ENCODE results near the gene SLC4A11.

Gene SLC4A11

DNA sequence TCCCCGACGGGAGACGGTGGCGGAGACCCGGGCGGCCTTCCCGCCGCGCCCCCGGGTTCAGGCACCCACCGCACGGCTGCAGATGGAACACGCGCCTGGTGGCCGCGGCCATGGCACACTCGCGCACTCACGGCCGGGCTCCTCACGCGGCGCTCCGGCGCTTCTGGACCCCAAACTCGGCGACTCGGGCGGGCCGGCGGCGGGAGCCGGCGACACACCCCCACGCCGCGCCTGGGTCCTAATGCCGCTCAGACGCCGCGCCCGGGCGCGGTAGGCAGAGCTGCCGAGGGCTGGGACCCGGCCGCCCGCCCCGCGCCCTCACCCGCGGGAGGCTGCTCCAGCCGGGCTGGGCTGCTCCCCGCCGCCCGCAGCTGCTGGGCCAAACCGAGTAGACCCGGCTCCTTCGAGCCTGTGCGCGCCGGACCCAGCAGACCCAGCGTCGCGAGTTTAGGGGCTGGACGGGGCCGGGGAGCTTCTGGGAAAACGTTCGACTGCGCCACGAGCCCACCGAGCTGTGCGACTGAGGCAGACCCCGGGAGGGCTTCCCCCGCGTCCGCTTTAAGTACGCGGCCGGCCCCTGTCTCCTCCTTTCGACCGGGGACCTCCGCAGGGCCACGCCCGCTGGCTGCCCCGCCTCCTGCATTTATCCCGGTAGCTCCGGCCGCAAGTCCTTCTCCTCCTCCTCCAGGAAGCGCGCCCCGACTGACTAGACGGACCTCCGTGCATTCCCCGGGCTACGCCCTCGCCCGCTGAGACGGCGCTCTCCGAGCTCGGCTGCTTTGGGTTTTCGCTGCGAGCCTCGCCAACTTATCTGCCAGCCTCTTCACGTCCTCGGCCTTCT, at the start of gene SLC4A11:
SLC4A11 (minus strand) TSS at position 165 of the 841 bp plus-strand sequence; CDS start at position 112, 53 bp downstream.
- peak; percentile 69 for DNase-seq

DNA sequence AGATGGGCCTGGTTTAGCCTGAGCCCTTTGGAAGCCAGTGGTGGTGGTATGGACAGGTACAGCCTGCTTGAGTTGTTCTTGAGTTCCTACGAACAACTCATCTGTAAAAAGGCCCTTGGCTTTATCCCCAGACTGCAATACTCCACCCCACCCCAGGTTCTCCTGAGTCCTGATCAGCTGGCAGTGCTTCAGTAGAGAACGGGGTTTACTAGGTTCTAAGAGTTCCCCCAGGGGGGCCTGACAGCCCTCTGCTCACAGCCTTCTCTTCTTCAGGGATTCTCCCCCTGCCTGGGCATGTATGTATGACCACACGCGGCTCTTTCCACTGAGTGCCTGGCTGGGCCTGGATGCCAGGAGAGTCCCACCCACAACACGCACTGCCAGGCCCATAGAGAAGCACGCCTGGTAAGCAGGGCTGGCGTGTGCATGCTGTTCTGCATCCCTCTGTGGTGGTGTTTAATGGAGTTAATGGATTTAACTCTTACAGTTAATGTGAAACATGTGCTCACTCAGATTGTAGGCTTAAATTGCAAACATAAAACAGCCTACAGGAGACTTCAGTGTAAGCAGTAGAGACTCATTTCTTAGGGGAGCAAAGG, 44.3 kb upstream of the SLC4A11 start:
- no peak for DNase-seq

DNA sequence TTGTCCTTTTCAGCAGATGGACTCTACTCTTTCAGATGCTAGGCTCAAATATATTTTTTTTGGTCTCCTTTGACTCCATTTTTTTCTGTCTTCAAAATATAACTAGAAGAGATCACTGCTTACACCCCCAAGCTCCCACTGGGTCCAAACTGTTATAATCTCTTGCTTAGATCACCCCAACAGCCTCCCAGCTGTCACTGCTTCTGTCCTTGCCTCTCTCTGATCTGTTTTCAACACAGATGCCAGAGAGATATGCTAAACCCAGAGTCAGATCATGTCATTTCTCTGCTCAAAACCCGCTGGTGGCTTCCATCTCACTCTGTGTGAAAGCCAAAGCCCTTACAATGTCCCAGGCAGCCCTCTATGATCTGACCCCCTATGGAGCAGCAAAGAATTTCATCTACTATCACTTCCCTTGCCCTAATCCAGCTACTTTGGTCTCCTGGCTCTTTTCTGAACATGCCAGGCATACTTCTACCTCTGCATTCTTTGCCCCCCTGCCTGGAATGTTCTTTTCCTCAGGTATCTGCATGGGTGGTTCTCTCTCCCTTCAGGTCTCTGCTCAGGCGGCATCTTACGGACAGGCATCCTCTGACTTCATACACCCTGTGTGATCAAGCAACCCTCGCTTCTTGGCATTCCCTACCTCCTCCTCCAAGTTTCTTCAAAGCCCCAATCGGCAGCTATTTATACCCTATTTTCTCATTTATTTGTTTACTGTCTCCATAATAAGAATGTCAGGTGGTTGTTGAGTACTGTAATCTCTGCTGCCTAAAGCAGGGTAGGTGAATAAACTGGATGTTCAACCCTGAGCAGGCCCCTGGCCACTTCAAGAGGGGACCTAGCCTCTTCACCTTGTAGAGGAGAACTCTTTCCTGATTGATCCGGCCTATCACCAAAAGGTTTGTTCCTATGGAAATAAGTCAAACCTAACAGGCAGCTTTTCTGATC, 43.6 kb upstream of the SLC4A11 start:
- DNase-seq = no peak

DNA sequence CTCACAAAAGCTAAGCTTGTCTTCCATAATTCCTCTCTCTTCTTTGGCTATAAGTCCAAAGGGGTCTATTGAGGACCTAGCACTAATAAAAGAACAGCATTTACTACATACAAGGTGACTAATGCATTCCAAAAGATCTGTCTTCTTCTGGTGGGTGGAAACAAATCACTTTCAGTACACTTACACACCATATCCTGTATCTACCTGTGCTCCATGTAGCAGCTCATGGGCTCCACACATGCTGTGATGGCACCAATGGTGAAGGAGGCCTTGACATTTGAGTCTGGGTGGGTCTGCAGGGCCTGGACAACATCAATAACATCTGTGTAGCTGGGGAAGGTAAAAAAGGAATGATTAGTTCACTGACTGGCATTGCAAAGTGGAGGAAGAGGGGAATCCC, 42.4 kb upstream of the SLC4A11 start:
- no peak for DNase-seq

DNA sequence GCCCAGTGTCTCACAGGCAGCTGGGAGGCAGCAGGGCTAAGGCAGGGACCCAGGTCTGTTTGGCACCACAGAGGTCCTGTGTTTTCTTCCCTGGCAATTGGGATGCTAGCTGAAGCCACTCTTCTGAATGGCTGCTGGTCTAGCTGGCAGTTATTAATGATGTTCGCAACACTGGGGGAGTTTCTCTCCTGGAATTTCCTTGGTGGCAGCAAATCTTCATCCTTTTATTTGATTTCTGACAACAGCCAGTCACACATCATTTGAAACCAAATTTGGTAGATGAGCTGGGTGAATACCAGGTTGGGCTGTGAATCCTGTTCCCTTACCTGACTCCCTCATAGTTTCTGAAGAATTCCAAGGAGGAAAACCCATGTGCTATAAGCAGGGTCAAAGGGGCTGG, 40.8 kb upstream of the SLC4A11 start:
- no peak for DNase-seq

DNA sequence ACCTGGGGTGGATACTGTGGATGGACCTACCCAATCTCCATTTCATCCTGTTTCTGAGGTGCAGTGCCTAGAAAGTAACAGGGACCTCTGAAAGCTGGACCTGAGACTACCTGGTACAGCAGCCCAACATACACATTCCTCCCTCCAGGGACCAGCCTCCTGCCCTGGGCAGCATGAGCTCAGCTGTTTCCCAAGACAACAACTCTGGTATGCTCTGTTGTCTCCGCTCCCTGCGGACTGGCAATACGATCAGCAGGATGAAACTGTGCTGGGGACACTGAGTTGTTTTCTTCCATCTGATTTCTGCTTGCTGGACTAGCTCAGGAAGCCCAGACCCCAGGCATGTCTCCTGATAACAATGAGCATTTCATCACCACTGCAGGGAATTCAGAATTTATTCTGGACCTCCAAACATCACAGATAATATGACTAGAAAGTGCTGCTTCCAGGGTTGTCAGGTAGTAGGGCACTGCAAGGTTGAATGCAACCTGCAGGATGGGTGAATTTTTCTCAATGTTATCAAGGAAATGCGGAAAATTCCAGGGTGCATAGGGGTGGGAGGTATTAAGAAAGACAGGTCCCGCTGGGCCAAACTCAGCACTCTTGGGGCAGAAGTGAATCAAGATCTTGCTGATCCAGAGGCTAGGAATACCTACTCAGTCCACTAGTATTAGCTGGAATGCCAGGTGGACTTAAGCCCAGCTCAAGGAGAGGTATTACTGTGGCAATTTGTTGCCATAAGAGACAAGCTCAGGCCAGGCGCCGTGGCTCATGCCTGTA, 38.9 kb upstream of the SLC4A11 start:
- DNase-seq = no peak

DNA sequence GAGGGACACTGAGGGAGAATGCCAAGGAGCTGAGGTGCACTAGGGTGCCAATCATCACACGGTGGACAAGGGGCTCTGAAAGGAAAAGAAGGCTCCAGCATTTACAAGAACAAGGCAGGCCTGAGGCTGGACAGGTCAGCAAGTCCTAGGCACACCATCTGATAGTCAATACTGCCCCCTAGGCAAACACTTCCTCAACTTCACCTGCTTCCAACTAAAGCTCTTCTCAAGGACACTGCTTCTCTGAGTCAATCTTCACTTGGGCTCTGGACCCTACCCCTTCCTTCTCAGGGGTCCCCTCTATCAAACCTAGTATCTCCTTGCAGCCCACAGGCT, 37.7 kb upstream of the SLC4A11 start:
- peak; percentile 59 for DNase-seq

DNA sequence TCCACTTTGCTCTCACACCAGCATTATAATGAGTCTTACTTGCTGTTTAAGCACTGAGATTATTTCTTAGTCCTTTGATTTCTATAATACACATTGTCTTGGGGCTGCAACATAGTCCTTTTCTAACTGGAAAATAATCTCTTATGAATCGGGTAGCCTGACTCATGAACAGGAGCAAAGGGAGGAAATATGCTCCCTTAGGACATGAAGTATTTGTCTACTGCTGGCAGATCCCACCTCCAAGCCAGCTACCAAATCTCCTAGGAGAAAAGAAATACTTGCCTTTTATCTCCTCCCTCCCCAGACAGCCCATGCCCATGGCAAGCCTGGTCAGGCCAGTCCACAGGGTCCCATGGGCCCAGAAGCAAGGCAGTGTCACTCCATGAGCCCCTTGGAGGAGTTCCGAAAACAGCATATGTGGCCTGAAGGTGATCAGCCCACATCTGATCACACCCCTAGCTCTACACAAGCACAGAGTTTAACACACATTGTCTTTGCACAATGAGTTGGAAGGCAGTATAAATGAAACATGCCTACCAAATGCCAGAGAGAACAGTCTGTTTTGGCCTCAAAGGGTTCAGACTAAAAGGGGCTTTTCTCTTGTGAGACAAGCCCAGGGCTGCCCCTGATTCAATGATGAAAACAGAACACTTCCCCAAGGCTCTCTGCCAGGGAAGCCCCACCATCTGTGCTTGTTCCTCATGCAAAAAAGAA, 37.1 kb upstream of the SLC4A11 start:
- DNase-seq = no peak

DNA sequence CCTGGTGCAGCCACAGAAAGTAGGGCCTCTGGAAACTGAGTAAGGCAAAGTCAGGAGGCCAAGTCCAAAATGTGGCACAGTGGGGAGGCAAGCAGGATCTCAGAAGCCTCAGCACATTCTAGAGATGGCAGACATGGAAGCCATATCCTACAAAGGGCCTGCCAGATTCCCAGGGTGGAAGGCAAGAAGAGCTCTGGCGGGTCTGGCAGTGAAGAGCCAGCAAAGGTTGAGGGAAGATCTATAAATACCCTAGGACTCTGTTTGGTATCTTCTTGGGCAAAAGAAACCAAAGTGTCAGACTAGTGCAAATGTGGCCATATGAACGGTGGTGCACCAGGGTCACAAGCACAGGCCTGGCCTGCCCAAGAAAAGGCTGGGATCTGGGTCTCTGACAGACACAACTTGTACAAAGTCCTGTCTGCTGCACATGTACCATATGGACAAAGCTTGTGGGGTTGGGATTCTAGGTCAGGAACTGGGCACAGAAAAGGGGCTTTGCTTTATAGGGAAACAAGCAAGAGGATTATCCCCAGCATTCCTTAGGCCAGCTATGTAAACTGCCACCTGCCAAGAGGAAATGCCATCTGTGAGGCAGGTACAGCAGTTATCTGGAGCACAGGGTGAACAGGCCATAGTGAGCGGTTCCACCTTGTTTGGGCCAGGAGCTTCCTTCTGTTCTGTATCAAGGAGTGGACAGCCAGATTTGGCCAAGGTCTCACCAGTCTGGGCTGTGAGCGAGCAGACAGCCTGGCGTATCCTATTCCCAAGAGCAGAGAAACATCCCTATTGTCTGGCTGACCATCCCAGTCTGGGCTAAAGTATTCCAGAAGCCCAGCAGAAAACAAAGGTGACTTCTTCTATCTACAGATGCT, 36.3 kb upstream of the SLC4A11 start:
- DNase-seq = no peak

DNA sequence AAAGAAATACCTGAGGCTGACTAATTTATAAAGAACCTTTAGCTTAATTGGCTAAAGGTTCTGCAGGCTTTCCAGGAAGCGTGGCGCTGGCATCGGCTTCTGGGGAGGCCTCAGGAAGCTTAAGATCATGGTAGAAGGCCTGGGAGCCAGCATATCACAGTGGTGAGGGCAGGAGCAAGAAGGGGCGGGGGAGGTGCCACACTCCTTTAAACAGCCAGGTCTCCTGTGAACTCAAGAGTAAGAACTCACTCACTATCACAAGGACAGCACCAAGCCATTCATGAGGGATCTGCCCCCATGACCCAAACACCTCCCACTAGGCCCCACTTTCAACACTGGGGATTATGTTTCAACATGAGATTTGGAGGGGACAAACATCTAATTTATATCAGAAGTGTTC, 34.4 kb upstream of the SLC4A11 start:
- no peak for DNase-seq

DNA sequence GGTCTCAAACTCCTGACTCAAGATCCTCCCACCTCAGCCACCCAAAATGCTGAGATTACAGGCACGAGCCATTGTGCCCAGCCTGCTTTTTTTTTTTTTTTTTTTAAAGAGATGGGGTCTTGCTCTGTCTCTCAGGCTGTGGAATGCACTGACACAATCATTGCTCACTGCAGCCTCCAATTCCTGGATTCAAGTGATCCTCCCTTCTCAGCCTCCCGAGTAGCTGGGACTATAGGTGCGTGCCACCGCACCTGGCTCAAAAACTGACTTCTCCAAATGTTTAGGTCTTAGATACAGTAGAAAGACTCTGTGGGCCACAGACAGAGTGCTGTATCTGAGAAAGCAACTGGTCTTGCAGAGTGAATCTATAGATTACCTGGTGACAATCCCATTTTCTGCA, 31.1 kb upstream of the SLC4A11 start:
- DNase-seq = no peak

DNA sequence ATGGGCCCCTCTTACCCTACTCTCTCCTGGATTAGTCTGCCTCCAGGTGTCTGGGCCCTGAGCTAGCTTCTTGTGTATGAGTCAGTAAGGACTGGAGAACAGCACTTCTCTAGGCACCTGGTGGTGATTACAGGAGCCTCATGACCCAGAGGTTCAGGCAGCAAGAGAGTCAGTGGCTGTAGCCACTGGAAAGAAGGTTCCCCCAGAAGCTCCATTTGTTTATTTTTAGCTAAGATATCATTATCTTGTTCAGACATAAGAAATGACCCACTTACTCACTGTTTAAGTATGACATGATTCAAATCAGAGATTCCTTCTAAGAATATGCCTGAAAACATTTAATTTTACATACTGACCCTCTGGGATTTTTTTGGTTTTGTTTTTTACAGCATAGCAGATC, 23.6 kb upstream of the SLC4A11 start:
- no peak for DNase-seq

DNA sequence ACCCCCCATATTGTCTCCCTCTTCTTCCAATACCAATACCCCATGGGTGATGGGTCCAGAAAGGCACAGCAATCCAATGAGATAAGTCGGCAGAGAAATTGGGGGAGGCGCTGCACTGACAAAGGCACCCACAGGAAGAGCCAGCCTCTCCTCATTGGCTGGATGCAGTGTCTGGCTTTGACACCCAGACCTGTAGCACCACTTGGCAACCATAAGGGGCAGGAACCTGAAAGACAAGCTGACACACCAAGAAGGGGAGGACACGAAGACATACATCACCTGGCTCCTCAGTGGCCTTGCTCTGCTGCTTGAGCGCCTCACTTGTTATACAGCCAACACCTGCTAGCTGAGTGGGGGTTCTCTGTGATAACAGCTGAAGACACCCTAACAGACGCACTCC, 19.4 kb upstream of the SLC4A11 start:
- no peak for DNase-seq

DNA sequence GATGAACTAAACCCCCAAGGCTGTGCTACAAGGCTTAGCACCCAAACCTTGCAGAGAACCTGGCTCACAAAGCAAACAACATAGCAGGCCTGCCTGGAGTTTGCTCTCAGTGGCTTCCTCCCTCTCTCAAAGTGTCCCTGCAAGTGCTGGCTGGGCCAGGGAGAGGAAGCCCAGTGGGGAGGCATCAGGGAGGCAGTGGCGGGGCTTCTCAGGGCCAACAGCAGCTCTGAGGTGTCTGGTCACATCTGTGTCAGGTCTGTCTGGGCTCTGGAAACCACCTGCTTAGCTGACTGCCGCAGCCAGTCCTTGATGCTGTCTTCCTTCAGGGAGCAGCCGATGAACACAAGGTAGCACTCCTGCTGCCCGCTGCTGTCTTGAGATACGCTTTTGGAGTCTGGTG, 16.7 kb upstream of the SLC4A11 start:
- DNase-seq = no peak

DNA sequence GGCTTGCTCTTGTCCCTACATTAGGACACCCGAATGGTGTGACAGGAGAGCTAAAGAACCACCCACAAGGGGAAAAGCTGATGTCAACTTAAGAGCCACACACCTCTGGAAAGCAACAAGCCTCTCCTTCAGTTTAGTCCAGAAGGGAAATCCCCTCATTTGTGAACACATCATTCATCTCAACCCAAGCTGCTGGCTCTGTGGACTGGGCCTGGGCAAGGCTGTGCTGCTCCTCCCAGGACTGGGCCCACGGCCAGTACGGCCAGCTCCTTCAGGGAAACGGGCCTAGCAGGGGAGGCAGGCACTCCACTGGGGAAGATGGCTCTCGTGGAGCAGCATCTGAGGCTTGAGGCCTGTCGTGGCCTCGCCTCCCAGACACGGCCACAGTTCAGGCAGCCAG, 12.8 kb upstream of the SLC4A11 start:
- no peak for DNase-seq

DNA sequence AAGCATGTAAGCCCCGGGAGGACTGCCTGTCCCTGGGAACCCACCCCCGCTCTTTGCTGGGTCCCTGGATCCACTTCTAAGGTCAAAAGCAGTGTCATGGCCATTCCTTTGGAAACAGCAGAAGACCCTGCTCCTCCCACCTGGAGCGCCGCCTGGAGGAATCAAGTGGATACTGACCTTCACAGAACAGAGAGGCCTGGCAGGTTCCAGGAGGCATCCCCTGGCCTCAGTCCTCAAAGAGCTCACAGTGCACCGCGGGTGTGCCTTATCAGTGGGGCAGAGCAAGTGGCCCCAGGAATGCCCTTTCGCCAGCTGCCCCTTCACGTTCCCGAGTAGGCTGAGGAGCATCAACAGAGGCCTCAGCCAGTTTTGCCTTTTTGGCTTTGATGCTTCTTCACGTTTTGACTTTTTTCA, 11.1 kb upstream of the SLC4A11 start:
- DNase-seq = no peak

DNA sequence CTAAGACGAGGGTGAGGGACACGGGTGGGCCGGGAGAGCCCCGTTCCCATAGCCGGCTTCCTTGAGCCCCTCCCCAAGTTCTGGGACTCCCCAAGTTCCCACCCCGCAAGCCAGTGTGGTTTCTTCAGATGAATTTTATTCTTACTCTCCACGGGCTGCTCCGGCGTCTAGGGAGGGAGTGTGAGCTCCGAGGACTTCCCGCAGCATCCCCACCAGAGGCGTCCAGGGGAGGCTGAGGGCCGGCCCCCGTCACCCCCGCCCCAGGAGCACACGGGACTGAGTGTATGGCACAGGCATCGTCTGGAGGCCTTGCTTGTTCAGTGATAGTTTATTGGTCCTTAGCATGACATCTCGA, 10.0 kb upstream of the SLC4A11 start:
- no peak for DNase-seq

DNA sequence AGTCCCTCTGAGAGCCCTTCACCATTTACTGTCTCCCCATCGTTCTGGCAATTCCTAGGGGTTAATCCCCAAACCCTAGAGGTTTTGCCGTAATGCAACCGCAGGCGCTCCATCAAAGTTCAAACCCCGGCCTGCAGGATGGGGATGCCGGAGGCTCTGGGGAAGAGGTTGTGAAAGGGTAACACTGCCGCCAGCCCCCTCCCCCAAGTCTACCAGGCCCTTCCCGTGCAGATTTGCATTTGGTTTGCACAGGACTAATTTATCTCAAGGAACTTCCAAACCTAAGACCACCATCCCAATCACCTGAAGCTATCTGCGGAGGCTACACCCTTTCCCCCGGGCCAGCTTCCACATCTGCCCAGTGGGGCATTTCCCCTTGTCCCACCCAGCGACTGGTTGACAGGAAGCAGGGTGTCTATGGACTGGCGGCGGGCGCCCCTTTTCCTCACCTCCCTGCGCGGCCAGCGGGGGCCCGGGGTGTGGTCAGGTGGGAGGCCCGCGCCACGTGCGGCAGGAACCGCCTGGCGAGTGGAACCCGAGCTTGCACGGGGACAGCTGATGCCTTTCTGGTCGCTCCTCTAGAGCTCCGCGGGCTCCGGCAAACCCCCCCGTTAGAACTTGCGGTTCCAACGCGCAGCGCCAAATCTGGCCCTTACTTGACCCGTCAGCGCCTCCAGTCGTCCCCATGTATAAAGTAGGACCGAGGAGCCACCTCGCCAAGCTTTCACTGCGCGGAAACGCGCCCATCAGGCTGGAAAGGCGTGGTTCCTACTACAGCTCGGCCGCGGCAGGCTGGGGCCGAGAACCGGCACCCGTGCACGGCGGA, 9.4 kb upstream of the SLC4A11 start:
- DNase-seq = peak; percentile 71

DNA sequence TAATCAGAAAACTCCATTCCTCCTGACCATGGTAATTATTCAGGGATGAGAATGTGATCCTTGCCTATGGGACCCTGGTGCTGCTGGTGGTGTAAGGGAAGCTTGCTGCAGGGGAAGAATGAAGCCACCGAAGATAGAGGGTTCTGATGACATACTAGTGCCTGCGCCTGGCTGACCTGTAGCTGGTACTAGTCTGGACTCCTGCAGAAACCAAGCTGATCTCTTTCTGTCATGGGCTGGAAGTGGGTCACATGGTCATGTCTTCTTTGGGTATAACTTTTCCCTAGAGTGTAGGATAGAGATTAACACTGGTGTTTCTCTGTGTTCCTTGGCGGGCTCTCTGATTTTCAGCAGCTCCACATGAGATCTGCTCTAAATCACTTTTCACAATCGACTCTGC, 8.6 kb upstream of the SLC4A11 start:
- no peak for DNase-seq

DNA sequence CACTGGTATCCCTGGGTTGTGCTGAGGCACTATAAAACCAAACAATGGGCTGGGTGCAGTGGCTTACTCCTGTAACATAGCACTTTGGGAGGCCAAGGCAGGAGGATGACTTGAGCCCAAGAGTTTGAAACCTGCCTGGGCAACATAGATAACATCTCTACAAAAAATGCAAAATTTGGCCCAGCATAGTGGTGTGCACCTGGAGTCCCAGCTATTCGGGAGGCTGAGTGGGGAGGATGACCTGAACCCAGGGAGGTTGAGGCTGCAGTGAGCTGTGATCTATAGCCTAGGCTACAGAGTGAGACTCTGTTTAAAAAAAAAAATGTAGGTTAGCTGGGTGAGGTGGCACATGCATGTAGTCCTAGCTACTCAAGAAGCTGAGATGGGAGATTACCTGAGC, 7.7 kb upstream of the SLC4A11 start:
- no peak for DNase-seq

Data from hematopoietic multipotent progenitor cell treated with erythropoietin and hydrocortisone succinate and interleukin-3 and kit ligand, for 6 days (in vitro differentiated cells).